GM19043 (cell line): ENCODE measurements around the gene GRB7.
"Not testable (repeated sequence)": the region's sequence is repeated elsewhere in the genome, so short reads cannot be mapped to it uniquely, and the experiment has no call there.

Experiments used
- ATAC-seq: cut with Tn5 transposase; IDR thresholded peaks from one replicate; pipeline ENCODE4 v1.9.1; 2021; ENCODE audit warnings: low read depth; ENCODE audit not compliant: unreplicated experiment

The GRB7 gene

DNA sequence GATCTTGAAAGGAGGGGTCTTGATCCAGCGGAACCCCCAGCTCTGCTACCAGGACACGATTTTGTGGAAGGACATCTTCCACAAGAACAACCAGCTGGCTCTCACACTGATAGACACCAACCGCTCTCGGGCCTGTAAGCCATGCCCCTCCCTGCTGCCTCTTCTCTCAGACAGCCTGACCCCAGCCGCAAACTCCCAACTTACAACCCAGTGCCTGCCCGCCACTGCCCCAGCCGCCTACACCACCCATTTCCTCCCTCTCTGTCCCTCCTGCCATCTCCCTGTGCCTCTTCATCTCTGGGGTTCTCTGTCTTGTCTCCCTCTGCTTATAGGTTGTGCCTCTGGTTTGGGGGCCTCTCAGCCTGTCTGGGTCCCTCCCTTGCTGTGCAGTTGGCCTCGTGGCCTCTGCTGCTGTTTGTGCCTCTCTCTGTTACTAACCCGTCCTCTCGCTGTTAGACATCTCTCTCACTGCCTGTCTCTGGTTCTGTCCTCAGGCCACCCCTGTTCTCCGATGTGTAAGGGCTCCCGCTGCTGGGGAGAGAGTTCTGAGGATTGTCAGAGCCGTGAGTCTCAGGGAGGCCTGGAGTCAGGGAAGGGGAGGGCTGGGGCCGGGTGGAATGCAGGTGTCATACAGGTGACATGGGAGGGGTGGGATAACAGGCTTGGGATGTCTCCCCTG, 28.3 kb upstream of the GRB7 start:
- ATAC-seq: no peak

DNA sequence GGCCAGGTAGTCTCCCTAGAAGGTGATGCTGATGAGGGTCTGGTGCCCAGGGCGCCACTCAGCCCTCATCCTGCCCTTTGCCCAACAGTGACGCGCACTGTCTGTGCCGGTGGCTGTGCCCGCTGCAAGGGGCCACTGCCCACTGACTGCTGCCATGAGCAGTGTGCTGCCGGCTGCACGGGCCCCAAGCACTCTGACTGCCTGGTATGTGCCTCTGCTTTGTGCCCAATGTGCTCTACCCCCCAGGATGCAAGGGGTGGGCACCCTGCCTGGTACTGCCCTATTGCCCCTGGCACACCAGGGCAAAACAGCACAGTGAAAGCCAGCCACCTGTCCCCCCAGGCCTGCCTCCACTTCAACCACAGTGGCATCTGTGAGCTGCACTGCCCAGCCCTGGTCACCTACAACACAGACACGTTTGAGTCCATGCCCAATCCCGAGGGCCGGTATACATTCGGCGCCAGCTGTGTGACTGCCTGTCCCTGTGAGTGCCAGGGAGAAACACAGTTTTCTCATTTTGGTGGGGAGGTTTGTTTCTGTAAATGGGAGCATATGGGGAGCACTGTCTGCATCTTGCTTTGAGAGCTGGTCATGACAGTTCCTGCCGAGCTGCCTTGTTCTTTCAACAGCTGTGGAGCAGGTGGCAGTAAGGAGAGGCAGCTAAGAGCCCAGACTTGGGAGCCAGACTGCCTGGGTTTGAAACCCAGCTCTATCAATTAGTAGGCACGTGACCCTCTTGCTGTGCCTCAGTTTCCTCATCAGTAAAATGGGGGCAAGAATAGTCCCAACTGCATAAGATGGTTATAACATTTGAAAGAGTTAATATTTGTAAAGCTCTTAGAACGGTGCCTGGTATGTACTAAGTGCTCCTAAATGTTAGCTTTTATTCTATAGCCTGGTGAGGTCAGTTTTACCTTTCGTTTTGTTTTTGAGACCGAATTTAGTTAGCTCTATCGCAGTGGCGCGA, 27.5 kb upstream of the GRB7 start:
- no peak for ATAC-seq

DNA sequence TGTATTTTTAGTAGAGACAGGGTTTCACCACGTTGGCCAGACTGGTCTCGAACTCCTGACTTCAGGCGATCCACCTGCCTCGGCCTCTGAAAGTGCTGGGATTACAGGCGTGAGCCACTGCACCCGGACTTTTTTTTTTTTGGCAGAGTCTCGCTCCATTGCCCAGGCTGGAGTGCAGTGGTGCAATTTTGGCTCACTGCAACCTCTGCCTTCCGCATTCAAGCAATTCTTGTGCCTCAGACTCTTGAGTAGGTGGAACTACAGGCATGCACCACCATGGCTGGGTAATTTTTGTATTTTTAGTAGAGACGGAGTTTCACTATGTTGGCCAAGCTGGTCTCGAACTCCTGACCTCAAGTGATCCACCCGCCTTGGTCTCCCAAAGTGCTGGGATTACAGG, 26.7 kb upstream of the GRB7 start:
- ATAC-seq: not testable (repeated sequence)

DNA sequence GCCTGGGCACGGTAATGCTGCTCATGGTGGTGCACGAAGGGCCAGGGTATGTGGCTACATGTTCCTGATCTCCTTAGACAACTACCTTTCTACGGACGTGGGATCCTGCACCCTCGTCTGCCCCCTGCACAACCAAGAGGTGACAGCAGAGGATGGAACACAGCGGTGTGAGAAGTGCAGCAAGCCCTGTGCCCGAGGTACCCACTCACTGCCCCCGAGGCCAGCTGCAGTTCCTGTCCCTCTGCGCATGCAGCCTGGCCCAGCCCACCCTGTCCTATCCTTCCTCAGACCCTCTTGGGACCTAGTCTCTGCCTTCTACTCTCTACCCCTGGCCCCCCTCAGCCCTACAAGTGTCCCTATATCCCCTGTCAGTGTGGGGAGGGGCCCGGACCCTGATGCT, 25.9 kb upstream of the GRB7 start:
- ATAC-seq: no peak

DNA sequence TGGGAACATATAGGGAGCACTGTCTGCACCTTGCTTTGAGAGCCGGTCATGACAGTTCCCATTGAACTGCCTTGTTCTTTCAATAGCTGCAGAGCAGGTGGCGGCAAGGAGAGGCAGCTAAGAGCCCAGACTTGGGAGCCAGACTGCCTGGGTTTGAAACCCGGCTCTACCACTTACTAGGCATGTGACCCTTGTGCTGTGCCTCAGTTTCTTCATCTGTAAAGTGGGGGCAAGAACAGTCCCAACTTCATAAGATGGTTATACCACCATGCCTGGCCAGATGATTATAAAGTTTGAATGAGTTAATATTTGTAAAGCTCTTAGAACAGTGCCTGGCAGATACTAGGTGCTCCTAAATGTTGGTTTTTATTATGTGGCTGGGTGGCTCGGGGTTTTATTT, 23.5 kb upstream of the GRB7 start:
- no peak for ATAC-seq

DNA sequence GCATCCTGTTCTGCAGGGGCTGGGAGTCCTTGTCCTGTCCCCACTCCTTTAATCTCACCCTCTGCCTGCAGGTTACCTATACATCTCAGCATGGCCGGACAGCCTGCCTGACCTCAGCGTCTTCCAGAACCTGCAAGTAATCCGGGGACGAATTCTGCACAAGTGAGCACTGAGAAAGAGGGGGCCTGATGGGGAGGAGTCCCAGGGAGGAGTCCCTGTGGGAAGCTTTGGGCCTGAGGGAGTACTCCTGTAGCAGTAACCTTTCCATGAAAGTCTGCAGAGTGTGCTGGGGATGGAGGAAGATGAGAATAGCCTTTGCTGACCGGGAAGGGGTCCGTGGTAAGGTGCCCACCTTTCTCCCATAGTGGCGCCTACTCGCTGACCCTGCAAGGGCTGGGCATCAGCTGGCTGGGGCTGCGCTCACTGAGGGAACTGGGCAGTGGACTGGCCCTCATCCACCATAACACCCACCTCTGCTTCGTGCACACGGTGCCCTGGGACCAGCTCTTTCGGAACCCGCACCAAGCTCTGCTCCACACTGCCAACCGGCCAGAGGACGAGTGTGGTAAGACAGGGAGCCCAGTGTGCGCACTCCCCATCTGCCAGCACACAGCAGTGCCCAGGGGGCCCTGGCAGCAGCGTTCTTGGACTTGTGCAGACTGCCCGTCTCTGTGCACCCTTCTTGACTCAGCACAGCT, 22.2 kb upstream of the GRB7 start:
- no peak for ATAC-seq

DNA sequence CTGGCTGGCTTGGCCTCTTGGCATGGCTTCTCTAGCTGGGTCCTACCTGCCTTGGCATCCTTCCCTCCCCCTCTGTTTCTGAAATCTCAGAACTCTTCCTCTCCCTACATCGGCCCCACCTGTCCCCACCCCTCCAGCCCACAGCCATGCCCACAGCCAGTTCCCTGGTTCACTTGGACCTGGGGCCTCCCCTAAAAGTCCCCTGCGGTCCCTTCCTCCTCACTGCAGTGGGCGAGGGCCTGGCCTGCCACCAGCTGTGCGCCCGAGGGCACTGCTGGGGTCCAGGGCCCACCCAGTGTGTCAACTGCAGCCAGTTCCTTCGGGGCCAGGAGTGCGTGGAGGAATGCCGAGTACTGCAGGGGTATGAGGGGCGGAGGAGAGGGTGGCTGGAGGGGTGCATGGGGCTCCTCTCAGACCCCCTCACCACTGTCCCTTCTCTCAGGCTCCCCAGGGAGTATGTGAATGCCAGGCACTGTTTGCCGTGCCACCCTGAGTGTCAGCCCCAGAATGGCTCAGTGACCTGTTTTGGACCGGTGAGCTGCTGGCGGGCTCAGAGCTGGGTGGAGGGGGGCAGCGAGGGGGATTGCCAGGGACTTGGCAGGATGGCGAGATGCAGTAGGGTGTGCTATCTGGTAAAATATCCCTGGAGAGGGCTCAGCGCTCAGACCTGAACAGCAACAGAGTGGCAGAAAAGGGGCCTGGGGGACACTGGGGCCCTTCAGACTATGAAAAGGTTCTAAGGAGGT, 21.5 kb upstream of the GRB7 start:
- ATAC-seq: no peak

DNA sequence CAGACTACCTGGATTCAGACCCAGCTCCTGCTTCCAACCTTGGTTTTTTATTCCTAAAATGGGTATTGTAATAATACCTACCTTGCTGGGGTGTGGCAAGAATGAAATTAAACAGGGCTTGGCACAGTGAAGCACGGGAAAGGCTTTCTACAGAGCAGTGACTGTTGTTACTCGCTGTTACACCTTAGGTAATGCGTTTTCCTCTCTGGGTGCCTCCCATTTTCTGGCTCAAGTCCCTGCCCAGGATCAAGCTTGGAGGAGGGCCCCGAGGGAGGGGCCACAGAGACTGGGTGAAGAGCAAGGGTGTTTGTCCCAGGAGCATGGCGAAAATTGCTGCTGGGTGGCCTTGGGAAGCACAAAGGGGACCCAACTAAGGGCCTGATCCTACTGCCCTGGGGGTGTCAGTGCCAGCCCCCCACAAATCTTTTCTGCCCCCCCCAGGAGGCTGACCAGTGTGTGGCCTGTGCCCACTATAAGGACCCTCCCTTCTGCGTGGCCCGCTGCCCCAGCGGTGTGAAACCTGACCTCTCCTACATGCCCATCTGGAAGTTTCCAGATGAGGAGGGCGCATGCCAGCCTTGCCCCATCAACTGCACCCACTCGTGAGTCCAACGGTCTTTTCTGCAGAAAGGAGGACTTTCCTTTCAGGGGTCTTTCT, 20.7 kb upstream of the GRB7 start:
- ATAC-seq: no peak

DNA sequence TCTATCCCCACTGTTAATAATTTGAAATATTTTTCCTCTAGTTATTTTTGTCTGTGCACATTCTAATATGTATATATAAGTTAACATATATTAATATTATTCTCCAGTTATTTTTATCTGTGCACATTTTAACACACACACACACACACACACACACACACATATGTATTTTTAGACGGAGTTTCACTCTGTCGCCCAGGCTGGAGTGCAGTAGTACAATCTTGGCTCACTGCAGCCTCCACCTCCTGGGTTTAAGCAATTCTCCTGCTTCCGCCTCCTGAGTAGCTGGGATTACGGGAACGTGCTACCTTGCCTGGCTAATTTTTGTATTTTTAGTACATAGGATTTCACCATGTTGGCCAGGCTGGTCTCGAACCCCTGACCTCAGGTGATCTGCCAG, 20.1 kb upstream of the GRB7 start:
- no peak for ATAC-seq

DNA sequence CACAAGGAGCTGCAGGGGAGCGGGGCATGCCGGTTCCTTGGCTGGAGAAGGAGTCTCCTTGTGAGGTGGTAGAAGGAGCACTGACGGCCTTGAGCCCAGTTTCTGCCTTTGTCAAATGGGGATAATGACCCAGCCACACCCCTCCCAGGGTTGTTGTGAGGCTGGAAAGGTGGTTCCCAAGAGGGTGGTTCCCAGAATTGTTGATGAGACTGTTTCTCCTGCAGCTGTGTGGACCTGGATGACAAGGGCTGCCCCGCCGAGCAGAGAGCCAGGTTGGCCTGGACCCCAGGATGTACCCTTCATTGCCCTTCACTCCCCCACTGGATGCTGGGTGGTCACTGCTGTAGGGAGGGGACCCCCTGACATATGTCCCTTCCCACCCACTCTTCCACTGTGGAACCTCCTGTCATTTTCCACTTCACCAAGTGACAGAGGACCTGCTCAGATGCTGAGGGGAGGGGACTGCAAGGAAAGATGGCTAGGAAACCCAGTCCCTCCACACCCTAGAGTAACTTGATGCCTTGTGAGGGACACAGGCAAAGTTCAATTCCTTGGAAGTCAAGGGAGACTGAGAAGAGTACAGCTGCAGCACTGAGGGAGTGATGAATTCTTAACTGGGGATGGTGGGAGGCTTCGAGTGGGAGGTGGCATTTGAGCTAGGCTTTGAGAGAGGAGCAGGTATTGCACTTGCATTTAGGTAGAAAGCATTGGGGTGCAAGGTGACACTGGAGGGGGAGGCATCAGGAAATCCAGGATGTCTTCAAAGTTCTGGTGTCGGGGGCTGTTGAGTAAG, 18.0 kb upstream of the GRB7 start:
- ATAC-seq: no peak

DNA sequence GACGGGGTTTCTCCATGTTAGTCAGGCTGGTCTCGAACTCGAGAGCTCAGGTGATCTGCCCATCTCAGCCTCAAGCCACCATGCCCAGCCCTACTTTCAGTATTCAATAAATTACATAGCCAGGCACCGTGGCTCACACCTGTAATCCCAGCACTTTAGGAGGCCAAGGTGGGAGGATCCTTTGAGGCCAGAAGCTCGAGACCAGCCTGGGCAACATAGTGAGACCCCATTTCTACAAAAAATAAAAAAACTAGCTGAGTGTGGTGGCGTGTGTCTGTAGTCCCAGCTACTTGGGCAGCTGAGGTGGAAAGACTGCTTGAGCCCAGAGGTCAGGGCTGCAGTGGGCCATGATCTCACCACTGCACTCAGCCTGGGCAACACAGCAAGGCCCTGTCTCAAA, 15.6 kb upstream of the GRB7 start:
- ATAC-seq: no peak

DNA sequence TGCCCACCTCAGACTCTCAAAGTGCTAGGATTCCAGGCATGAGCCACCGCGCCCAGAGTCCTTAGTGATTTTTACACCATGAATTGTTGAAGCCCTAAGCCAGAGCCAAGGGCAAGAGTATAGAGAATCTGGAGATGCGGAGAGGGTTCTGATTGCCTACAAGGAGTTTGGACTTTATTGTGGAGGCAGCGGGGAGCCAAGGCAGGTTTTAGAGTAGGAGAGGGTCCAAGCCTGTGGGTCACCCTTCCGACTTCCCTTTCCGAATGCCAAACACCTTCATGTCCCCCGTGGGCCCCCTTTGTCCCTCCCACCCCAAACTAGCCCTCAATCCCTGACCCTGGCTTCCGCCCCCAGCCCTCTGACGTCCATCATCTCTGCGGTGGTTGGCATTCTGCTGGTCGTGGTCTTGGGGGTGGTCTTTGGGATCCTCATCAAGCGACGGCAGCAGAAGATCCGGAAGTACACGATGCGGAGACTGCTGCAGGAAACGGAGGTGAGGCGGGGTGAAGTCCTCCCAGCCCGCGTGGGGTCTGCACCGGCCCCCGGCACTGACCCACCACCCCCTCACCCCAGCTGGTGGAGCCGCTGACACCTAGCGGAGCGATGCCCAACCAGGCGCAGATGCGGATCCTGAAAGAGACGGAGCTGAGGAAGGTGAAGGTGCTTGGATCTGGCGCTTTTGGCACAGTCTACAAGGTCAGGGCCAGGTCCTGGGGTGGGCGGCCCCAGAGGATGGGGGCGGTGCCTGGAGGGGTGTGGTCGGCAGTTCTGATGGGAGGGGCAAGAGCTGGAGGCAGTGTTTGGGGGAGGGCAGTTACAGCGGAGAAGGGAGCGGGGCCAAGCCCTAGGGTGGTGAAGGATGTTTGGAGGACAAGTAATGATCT, 14.5 kb upstream of the GRB7 start:
- no peak for ATAC-seq

DNA sequence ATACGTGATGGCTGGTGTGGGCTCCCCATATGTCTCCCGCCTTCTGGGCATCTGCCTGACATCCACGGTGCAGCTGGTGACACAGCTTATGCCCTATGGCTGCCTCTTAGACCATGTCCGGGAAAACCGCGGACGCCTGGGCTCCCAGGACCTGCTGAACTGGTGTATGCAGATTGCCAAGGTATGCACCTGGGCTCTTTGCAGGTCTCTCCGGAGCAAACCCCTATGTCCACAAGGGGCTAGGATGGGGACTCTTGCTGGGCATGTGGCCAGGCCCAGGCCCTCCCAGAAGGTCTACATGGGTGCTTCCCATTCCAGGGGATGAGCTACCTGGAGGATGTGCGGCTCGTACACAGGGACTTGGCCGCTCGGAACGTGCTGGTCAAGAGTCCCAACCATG, 13.0 kb upstream of the GRB7 start:
- no peak for ATAC-seq

DNA sequence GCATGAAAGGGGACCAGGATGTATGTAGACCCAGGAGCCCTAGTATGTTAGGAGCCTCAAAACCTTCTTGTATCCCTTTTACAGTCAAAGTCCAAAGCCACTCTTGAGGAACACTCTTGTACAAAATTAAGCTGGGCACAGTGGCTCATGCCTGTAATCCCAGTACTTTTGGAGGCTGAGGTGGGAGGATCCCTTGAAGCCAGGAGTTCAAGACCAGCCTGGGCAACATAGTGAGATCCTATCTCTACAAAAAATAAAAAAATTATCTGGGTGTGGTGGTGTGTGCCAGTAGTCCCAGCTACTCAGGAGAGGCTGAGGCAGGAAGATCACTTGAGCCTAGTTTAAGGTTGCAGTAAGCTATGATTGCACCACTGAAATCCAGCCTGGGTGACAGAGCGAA, 11.8 kb upstream of the GRB7 start:
- not testable (repeated sequence) for ATAC-seq

DNA sequence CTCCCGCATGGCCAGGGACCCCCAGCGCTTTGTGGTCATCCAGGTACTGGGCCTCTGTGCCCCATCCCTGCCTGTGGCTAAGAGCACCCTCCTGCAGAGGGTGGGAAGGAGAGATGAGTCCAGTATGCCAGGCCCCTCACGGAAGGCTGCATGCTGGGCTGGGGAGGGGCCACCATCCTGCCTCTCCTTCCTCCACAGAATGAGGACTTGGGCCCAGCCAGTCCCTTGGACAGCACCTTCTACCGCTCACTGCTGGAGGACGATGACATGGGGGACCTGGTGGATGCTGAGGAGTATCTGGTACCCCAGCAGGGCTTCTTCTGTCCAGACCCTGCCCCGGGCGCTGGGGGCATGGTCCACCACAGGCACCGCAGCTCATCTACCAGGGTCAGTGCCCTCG, 11.1 kb upstream of the GRB7 start:
- no peak for ATAC-seq

DNA sequence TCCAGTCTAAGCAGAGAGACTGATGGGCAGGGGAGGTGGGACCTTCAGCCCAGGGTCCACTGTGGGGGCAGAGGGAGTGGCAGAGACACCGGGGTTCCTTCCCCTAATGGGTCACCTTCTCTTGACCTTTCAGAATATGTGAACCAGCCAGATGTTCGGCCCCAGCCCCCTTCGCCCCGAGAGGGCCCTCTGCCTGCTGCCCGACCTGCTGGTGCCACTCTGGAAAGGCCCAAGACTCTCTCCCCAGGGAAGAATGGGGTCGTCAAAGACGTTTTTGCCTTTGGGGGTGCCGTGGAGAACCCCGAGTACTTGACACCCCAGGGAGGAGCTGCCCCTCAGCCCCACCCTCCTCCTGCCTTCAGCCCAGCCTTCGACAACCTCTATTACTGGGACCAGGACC, 10.2 kb upstream of the GRB7 start:
- no peak for ATAC-seq

DNA sequence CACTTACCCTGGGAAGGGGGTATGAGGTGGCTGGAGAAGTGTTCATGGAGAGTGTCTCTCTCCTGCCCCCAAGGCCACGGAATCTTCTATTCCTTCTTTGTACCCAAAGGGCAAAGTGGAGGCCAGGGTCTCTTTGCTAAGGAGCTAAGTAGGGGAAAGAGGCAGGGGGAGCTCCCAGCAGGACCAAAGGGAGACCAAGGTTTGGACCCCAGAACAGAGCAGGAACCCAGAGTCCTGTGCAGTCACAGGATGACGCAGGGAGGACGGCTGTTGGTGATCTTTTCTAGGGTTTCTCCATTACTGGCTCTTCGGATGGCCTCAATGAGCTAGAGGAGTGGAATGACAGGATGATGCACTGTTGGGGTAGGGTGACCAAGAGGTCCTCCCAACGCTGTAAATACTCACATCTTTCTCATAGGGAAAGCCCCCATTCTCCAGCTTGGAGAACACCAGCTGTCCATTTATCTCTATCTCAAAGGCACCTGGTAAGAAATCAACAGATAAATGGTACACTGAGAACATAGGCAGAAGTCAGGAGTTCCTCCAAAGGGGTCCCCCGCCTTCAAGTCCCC, 8.4 kb upstream of the GRB7 start:
- ATAC-seq: no peak
